PFSK-1 (cell line): ENCODE measurements around the gene BICD2.

Experiments used
- FOXP2 ChIP-seq: optimal IDR thresholded peaks from 2 replicates; pipeline ENCODE3; 2011; ENCODE audit warnings: borderline replicate concordance, control low read depth, inconsistent platforms; ENCODE audit not compliant: insufficient read depth; ENCODE audit errors: extremely low read length, extremely low read depth
- POLR2AphosphoS5 ChIP-seq: IDR thresholded peaks from 2 replicates; pipeline ENCODE4 v1.6.1; 2012; ENCODE audit warnings: low read depth, mild to moderate bottlenecking, control low read depth, low read length, moderate library complexity
- SIN3A ChIP-seq: IDR thresholded peaks from 2 replicates; pipeline ENCODE4 v1.6.1; 2012; ENCODE audit warnings: mild to moderate bottlenecking, low read length, moderate library complexity, borderline replicate concordance; ENCODE audit not compliant: insufficient read depth
- TAF1 ChIP-seq: IDR thresholded peaks from 2 replicates; pipeline ENCODE4 v1.6.1; 2012; ENCODE audit warnings: low read length, control low read depth, borderline replicate concordance; ENCODE audit not compliant: insufficient read depth
- TF ChIP-seq, protein P1 (sequence below), 2 experiments: IDR thresholded peaks; 2 replicates each; pipeline versions ENCODE4 v1.6.1 to v1.8.0; 2011 to 2012; ENCODE audit warnings: low read depth in 2 of 2, low read length in 2 of 2, control low read depth in 1 of 2, inconsistent platforms in 1 of 2, mild to moderate bottlenecking in 1 of 2, moderate library complexity in 1 of 2; ENCODE audit not compliant: insufficient read depth in 1 of 2

Gene BICD2

DNA sequence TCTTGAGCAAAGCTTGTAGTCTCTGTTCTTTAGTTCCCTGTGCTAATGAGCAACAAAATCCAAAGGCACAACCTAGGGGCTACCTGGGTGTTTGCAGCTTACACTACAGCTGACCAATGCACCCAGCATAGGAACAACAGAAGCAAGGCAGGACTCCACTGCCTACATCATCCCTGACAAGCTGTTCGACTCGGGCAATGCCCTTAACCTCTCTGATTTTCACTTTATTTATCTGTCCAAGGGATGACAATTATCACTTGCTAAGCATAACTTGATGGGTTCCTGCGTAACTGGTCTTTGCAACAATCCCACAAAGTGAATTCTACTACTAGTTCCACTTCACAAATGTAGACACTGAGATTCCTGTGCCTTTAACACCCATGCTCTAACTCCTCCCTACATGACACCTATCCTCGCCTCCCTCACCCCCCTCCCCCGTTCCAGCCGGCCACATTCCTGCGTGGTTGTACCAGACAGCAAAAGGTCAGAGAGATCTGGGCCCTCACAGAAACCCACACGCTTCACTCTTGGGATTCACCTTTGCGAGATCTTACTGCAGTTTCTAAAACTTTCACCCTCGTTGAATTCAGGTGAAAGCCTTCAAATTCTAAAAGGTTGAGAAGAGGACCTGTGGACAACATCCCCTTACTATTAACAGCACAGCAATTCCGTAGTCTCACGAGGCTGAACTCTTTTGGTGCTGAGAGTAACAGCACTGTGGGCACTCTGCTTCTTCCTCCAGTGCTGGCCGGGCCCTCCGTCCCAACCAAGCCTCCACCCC, 95.7 kb downstream of the BICD2 start:
- TF ChIP-seq TAF1 = 0 out of 2 replicates have a peak, but pooled peaks have one; percentile 42
- no peak for TF ChIP-seq FOXP2

DNA sequence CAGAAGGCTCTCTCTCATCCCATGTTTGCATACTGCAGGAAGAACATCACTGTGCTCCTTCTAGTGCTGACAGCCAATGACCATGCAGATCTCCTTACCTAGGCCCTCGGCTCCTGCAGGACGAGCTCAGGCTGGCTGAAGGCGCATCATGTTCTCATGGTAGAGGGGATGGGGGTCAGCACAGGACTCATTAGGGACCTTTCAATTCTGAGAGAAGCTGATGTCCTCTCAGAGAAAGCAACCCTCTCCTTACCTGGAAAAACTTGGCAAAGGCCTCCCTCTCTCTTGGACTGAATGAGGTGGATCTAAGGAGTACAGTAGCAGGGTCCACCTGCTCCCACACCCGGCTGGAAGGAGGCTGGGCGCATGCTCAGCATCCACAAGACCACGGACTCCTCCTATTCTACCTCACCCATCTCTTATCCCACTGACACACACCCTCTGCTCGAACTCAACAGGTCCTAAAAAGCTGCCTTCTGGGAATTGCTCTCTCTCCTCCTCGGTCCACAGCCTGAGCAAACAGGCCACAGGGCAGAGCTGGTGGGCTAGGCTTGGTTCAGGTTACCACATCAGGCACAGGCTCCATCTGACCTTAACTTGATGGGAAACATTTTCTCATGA, 97.6 kb downstream of the BICD2 start:
- TF ChIP-seq SIN3A (no peak), FOXP2 (no peak), TAF1 (no peak), POLR2AphosphoS5 (no peak)
- TF ChIP-seq, protein P1, sequence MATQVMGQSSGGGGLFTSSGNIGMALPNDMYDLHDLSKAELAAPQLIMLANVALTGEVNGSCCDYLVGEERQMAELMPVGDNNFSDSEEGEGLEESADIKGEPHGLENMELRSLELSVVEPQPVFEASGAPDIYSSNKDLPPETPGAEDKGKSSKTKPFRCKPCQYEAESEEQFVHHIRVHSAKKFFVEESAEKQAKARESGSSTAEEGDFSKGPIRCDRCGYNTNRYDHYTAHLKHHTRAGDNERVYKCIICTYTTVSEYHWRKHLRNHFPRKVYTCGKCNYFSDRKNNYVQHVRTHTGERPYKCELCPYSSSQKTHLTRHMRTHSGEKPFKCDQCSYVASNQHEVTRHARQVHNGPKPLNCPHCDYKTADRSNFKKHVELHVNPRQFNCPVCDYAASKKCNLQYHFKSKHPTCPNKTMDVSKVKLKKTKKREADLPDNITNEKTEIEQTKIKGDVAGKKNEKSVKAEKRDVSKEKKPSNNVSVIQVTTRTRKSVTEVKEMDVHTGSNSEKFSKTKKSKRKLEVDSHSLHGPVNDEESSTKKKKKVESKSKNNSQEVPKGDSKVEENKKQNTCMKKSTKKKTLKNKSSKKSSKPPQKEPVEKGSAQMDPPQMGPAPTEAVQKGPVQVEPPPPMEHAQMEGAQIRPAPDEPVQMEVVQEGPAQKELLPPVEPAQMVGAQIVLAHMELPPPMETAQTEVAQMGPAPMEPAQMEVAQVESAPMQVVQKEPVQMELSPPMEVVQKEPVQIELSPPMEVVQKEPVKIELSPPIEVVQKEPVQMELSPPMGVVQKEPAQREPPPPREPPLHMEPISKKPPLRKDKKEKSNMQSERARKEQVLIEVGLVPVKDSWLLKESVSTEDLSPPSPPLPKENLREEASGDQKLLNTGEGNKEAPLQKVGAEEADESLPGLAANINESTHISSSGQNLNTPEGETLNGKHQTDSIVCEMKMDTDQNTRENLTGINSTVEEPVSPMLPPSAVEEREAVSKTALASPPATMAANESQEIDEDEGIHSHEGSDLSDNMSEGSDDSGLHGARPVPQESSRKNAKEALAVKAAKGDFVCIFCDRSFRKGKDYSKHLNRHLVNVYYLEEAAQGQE (IDR thresholded peaks at IDR 0.05; ENCODE audit: insufficient read depth in 1 of 2, low read depth in 2 of 2, low read length in 2 of 2) = no peak

DNA sequence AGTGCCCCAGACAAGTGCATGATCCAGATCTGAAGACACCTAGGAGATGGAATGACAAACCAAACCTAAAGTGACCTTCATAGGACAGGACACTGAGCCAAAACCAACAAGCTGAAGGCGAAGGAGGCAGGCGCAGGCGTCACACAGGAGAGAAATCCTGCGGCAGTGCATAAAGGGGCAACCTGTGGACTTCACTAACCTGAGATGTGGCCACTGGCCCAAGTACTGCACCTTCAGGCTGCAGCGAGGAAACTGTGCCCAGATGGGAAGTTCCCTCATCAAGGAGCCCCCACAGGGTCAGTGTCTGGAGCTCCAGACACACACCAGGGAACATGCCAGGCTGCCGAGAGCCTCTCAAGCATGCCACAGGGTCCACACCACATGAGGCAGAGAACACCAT, 98.4 kb downstream of the BICD2 start:
- TF ChIP-seq TAF1 (no peak), POLR2AphosphoS5 (no peak), FOXP2 (no peak)
- TF ChIP-seq, protein P1 (IDR thresholded peaks at IDR 0.05; ENCODE audit: insufficient read depth in 1 of 2, low read depth in 2 of 2, low read length in 2 of 2) = no peak

DNA sequence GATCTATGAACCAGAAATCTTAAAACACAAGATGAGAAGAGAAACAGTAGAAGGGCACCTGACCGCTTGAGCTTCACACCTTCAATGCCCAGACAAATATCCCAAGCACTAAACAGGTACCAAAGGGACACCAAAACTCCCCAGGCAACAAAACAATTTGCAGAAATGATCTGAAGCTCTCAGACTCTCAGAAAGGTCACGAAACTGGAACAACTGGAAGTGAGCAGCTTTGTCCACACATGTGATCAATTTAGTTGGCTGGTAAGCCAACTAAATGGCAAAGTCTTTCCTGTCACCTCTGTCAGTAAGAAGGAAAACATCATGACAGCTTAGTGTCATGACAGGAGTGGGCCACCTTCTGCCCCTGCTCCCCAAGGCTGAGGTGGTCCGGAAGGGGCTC, 98.8 kb downstream of the BICD2 start:
- TF ChIP-seq POLR2AphosphoS5 (no peak), FOXP2 (no peak), TAF1 (no peak), SIN3A (no peak)
- TF ChIP-seq, protein P1 (IDR thresholded peaks at IDR 0.05; ENCODE audit: insufficient read depth in 1 of 2, low read depth in 2 of 2, low read length in 2 of 2) = no peak

DNA sequence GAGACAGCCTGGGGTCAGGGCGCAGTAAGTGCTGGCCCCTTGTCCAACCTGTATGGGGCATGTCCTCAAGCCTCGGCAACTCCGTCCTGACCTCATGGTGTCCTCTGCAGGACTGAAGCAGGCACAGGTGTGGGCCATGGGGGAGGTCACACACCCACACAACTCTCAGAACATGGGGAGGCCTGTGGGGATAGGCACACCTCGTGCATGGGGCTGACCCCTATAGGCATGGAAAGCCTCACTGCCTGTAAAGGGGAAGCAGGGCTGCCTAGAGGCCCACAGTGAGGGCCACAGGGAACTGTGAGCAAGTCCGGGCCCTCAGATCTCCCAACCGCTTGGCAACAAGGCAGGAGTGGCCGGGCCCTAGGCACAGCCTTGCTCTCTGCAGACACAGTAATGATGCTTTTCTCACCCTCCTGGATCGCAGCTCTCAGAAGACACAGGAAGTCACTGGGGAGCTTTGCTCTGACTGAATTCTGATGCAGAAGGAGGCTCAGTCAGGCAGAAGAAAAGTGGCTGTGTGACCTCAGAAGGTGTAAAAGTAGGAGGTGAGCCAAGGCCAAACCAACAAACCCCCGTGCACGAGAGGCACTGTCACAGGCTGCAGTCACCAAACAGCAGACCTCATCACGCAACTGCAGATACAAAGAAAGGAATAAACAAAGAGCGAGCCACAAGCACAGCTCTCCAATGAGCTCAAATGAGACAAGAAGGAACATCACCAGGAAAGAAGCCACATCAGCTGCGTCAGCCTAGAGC, 100.1 kb downstream of the BICD2 start:
- TF ChIP-seq POLR2AphosphoS5 (no peak), FOXP2 (peak; percentile 15)
